ENCODE measurements around the gene EFNA2. TPM values are rescaled to one million over a fixed set of nuclear protein-coding genes. Genes with fewer than 3 reads are reported as not detected.
"Not testable (repeated sequence)": the region's sequence is repeated elsewhere in the genome, so short reads cannot be mapped to it uniquely, and the experiment has no call there.

Gene EFNA2
- total RNA-seq, 4 donors from 2014 or later: not detected

DNA sequence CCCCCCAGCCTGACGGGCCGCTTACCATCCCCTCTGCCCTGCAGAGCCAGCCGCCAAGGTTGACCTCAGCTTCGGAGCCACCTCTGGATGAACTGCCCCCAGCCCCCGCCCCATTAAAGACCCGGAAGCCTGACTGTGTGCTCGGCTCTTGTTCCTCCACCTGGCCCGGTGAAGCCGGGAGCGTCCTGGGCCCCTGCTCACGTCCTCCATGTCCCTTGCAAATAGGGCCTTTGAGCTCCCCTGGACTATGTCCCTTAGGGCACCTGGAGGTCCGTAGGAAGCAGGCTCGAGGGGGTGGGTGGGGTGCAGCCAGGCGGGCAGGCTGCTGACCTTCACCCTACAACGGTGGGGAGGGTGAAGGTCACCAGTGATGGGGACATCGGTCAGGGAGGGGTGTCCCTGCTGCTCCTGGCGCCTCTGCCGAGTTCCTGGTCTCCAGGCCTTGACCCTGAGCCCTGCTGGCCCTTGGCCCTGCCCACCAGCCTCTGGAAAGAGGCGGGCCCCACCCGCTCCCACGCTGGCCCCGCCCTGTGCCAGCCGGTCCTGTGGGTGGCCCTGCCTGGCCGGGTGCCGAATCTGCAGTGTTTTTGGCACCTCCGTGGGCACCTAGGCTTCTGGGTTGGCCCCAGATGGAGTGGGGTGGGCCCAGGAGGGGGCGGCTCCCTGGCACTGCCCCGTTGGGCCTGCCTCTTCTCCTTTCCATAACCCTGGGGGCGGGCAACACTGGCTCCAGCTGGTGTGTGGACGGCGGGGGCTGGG lies 40.8 kb upstream of the EFNA2 start:
- DNase-seq (ENCODE audit: low spot score in 2 of 2): peak; percentile 69 to 94
- intact Hi-C loops (cut with DNase I; ENCODE audit: low total_unique reads): loop anchor here (2.0 kb wide), 1 partner anchor 22 kb away; no protein-coding TSS in a partner anchor
- H3K4me3 ChIP-seq (ENCODE audit: low read depth, poor library complexity, severe bottlenecking): no peak overlapping the region
- TF ChIP-seq POLR2A (IDR thresholded peaks at IDR 0.05): no peak
- no peak for TF ChIP-seq CTCF (IDR thresholded peaks at IDR 0.05)
- 7 to 10% methylated on average over 11 to 22 of the region's 31 CpGs for WGBS, 2 donors

DNA sequence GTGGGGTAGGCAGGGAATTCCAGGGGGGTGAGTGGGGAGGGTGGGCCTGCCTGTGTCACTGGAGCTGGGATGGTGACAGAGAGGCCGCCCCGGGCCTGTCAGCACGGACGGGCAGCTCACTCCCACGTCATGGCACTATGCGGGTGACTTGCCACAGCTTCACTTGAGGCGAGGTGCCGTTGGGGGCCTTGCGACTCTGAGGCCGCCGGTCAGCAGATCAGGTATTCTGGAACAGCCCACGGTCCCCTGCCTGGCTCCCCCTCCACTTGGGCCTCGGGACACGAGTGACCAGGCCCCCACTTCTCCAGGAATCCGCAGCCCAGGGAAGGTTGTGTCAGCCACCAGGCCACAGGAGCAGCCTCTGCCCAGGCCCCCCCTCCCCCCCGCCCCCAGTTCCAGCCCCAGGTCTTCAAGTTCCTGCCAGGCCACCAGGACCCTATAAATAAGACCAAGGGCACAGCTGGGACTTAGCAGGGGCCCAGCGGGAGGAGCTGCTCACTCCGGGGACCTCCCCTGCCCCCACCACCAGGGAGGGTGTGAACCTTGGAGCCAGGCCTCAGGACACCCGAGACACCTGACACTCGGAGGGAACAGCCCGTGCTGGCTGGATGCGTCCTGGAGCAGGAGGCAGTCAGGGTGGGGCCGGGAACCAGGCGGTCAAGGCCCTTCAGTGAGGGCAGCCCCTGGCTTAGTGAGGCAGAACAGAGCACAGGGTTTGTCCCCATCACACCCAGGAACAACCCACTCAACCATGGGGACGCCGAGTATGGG lies 40.0 kb upstream of the EFNA2 start:
- H3K4me3 ChIP-seq (ENCODE audit: low read depth, poor library complexity, severe bottlenecking): no peak overlapping the region
- 44 to 52% methylated on average over 12 to 13 of the region's 26 CpGs for WGBS, 2 donors
- intact Hi-C loops (cut with DNase I; ENCODE audit: low total_unique reads): loop anchor here (2.0 kb wide), 1 partner anchor 21 kb away; no protein-coding TSS in a partner anchor
- peak in 1 of 2 donors; percentile 95 for DNase-seq (ENCODE audit: low spot score in 2 of 2)
- TF ChIP-seq POLR2A (IDR thresholded peaks at IDR 0.05) (no peak), CTCF (IDR thresholded peaks at IDR 0.05) (no peak)

DNA sequence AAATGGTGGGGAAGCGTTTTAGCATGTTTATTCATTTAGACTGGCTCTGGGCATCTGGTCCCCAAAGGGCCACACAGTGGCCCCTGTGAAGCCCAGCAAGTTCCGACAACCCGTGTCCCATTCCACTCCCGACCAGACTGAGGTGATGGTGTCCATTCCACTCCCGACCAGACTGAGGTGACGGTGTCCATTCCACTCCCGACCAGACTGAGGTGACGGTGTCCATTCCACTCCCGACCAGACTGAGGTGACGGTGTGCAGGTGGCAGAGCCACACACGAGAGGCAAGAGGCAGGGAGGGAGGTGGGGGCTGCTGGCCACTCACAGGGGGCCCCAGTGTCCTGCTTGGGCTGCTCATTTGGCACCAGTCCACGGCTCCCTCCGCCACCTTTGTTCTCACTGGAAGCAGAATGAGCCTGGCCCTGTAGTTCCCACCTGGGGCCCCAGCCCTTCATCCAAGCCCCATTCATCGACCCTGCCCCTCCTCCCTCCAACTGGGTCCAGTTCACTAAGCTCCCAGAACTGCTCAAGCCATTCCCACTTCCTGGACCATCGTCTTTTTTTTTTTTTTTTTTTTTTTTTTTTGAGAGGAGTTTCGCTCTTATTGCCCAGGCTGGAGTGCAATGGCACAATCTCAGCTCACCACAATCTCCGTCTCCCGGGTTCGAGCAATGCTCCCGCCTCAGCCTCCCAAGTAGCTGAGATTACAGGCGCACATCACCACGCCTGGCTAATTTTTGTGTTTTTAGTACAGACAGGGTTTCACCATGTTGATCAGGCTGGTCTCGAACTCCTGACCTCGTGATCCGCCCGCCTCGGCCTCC lies 39.2 kb upstream of the EFNA2 start:
- H3K4me3 ChIP-seq (ENCODE audit: low read depth, poor library complexity, severe bottlenecking); intact Hi-C loops (cut with DNase I; ENCODE audit: low total_unique reads): not testable (repeated sequence)
- WGBS, 2 donors: 73% methylated on average over 27 of the region's 27 CpGs
- DNase-seq (ENCODE audit: low spot score in 2 of 2): peak in 1 of 2 donors; percentile 92

DNA sequence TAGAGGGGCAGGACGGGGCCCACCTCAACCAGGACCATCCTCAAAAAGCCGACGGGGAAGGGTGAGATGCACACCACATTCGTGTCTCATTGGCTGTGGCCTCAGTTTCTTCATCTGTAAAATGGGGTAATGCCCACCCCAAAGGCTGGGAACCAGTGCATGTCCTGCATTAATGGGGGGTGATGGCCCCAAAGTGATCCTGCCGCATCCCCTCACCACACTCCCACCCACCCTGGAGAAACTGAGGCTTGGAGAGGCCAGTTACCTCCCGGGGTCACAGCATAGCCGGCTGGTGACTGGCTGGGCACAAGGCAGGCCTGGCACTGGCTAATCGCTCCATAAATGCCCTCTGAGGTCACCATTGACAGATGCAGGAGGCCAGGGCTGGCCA lies 37.9 kb upstream of the EFNA2 start:
- H3K4me3 ChIP-seq (ENCODE audit: low read depth, poor library complexity, severe bottlenecking): no peak overlapping the region
- WGBS, 2 donors: 76 to 88% methylated on average over 6 to 7 of the region's 8 CpGs
- intact Hi-C loops (cut with DNase I; ENCODE audit: low total_unique reads): no loop called here
- DNase-seq (ENCODE audit: low spot score in 2 of 2): no peak
- TF ChIP-seq POLR2A (IDR thresholded peaks at IDR 0.05): no peak
- no peak for TF ChIP-seq CTCF (IDR thresholded peaks at IDR 0.05)

DNA sequence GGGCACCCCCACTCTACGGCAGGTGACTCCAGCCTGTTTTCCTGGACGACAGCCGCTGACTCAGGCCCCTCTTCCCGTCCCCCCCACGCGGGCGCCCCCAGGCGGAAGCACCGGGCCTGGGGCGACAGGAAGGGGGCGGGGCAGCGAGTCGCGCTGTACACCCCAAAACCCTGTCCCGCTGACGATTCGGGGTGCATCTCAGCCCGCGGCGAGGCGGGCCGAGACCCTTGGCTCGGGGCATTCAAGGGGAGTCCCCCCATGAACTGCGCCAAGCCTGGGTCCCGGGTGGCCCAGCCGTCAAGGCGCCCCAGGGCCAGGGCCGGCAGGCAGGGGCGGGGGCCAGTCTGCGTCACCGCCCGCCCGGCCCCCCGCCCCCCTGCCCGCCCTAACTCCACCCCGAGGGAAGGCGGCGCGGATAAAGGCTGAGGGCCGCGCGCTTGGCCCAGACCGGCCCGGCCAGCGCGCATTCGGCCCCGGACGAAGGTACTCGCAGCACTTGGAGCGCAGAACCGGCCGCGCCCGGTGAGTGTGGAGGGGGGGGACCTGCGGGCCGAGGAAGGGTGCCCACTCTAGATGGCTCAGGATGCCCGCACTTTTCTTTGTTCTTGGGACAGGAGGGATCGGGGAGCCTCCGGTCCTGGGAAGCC lies 37.4 kb upstream of the EFNA2 start, which contains the start of gene MIDN:
MIDN (plus strand) TSS at position 445 of the 647 bp plus-strand sequence. CDS start 1,714 bp downstream, outside the sequence.
- 1 to 5% methylated on average over 18 to 23 of the region's 60 CpGs for WGBS, 2 donors
- peak within 1 kb of the TSS; percentile 39 for H3K4me3 ChIP-seq (ENCODE audit: low read depth, poor library complexity, severe bottlenecking)
- no peak for TF ChIP-seq CTCF (IDR thresholded peaks at IDR 0.05)
- TF ChIP-seq POLR2A (IDR thresholded peaks at IDR 0.05): no peak
- peak; percentile 67 to 94 for DNase-seq (ENCODE audit: low spot score in 2 of 2)
- intact Hi-C loops (cut with DNase I; ENCODE audit: low total_unique reads): no loop called here
